ENCODE measurements around the gene CACNB1.

DNA sequence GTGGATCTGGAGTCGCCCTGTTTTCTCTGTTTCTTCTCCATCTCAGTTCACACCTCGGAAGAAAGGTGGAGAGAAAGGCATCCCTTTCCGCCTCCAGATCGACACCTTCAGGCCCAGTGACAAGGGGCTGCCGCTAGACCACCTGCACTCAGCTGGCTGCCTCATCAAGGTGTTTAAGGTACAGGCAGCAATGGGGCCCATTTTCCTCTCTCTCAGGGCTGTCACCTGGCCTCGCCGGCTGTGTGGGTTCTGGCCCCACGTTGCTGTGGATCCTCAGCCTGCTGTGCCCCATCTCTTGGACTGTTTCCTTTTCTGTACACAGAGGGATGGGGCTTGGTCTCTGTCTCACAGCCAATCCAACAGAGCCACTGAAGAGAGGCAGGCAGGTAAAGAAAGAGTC, 45.7 kb upstream of the CACNB1 start:
- TF ChIP-seq, protein P1, sequence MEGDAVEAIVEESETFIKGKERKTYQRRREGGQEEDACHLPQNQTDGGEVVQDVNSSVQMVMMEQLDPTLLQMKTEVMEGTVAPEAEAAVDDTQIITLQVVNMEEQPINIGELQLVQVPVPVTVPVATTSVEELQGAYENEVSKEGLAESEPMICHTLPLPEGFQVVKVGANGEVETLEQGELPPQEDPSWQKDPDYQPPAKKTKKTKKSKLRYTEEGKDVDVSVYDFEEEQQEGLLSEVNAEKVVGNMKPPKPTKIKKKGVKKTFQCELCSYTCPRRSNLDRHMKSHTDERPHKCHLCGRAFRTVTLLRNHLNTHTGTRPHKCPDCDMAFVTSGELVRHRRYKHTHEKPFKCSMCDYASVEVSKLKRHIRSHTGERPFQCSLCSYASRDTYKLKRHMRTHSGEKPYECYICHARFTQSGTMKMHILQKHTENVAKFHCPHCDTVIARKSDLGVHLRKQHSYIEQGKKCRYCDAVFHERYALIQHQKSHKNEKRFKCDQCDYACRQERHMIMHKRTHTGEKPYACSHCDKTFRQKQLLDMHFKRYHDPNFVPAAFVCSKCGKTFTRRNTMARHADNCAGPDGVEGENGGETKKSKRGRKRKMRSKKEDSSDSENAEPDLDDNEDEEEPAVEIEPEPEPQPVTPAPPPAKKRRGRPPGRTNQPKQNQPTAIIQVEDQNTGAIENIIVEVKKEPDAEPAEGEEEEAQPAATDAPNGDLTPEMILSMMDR (conservative IDR thresholded peaks at IDR 0.05; ENCODE audit: low read depth, low read length) = no peak
- no peak for TF ChIP-seq EZH2phosphoT487 (IDR thresholded peaks at IDR 0.05; ENCODE audit: borderline replicate concordance, low read length)

All from PC-3 (cell line).